Measurements from ENCODE around the gene EFCAB14.
A peak's percentile ranks its signal among the peaks of the same experiment; 100 is the strongest.
"Not testable (repeated sequence)": the region's sequence is repeated elsewhere in the genome, so short reads cannot be mapped to it uniquely, and the experiment has no call there.

Gene EFCAB14

GRCh38 chr1:46686255-46686654, 32.7 kb downstream of the EFCAB14 start:
- no peak for DNase-seq (ENCODE audit: low read depth in 2 of 2)

- no peak for DNase-seq (ENCODE audit: low read depth in 2 of 2)
These were observed 34.2 kb downstream of the EFCAB14 start for GRCh38 chr1:46684670-46685069.

DNA sequence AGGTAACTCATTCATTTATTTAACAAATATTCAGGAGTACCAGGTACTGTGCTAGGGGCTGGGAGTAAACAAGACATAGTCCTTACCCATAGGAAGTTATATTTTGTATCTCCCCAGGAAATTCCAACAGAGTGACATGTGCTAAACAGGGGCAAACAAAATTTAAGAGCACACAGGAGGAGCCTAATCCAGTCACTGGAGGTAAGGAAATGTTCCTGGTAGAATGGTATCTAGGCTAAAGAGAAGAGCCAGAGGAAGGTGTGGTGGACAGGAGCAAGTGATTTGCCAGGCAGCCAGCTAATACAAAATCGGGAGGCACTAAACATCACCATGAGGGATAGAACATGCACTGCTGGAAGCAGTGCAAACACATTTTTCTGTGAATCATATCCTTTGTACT, 36.9 kb downstream of the EFCAB14 start:
- DNase-seq (ENCODE audit: low read depth in 2 of 2): no peak

DNA sequence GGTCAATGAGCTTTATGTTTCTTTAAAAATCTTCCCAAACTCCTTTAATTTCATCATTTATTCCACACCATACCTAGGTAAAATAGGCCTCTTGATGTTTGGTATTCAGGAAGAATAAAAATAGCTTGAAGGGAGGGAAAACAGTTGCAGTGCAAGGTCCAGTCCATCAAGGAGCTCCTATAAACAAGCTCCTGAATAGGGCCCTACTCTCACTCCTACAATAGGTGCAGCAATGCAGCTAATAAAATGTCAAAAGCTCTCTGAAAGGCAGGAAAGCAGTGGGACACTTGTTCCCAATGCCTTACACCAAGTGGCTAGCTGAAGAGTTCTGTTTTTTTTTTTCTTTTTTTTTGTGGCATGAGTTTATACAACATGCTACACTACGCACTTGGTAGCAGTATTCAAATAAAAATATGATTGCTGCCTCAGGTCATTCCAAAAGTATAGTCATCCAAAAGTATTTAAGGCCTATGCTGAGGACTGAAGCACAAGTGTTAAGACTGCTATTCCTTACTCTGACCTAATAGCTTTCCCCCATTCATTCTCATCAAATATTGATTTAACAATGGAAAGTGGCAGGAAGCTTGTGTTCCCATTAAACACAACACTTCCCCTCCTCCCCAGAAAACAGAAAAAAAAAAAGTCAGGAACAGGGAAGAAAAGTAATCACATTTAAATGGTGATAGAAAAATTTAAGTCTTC, 37.4 kb downstream of the EFCAB14 start:
- no peak for DNase-seq (ENCODE audit: low read depth in 2 of 2)

- DNase-seq (ENCODE audit: low read depth in 2 of 2): no peak
These were observed 38.9 kb downstream of the EFCAB14 start for GRCh38 chr1:46679789-46680573.

GRCh38 chr1:46677339-46677738, 41.6 kb downstream of the EFCAB14 start:
- DNase-seq (ENCODE audit: low read depth in 2 of 2): no peak

DNA sequence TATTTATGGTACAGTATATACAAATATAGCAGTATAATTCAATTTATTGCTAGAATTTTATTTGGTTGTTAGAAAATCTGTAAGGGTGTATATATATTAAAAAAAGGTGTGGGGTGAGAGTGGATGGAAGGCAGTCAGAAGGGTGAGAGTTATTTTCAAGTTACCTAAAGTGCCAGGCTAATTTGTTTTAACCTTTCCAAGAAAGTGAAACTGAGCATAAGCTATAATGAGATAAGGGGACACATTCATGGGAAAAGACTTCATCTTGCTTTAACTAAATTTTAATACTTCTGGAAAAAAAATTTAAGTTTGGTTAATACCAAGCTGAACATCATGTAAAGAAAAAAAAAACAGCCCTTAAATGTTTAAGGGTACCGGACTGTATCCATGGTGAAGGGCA, 42.4 kb downstream of the EFCAB14 start:
- DNase-seq (ENCODE audit: low read depth in 2 of 2): no peak

DNA sequence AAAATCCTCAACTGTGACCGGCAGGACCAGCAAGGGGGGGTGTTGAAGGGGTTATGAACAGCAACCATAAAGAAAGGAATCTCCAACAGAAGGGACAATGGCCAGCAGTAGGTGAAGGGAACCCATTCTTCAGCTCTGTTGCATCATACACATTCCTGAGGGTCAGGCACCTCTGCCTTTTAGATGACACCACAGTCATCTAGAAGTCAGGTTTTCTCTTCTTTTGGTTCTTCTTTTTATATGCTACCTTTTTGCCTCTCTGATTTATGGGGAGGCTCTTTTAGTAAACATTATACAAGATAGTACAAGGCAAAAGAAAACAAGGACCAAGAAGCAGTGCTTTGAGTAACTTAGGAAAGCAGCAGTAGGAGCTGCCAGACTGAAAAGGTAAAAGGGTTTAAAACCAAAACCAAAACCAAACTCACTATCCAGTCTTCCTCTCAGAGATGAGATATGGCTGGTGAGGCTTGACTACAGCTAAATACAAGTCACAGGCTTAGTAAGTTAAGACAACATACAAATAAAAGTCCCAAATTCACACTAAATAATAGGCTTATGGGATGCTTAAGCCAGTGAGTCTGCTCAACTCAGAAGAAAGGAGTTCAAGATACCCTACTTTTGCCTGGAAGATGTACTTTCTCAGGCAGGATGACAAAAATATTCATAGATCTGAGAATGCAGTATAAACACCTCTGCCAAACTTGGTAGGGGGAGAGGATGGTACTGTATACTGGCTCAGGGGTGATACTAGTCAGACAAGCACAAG, 43.2 kb downstream of the EFCAB14 start:
- no peak for DNase-seq (ENCODE audit: low read depth in 2 of 2)

- DNase-seq (ENCODE audit: low read depth in 2 of 2): no peak
These were observed 45.1 kb downstream of the EFCAB14 start for GRCh38 chr1:46673749-46674182.

GRCh38 chr1:46672696-46673095, 46.2 kb downstream of the EFCAB14 start:
- DNase-seq (ENCODE audit: low read depth in 2 of 2): no peak

DNA sequence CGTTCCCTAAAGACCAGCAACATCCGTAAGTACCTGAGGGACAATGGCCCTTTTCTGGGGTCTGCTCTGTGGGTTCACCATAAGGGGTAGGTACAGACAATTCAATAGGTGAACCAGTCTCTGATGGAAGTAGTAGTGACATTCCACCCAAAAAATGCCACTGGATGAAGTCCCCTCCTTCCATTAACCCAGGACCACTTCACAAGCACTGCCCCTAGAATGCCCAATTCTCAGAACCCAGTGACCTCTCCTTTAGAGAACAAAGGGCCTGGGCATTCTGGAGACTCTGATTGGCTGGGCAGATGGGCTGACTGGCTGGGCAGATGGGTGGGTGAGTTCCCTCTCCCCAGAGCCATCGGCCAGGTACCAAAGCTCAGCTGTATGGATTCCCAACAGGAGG, 47.4 kb downstream of the EFCAB14 start, which contains the start of gene TEX38:
Gene TEX38 (plus strand): TSS at position 301 of the 400 bp plus-strand sequence. CDS start 81 bp downstream, at position 382.
- DNase-seq (ENCODE audit: low read depth in 2 of 2): no peak

DNA sequence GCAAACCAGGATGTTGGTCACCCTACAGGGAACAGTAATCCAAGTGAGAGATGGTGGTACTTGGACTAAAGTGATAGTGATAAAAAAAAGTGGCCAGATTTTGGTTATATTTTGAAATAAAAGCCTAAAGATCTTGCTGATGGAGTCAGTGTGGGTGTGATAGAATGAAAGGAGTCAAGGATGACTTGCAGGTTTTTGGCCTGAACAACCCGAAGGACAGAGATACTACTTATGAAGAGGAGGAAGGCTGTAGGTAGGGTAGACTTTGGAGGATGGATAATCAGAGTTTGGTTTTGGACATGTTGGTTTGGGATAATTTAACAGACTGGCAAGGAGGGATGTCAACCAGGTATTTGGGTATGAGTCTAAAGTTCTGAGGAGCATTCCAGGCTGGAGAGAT, 48.8 kb downstream of the EFCAB14 start:
- no peak for DNase-seq (ENCODE audit: low read depth in 2 of 2)

- peak; percentile 48 to 62 for DNase-seq (ENCODE audit: low read depth in 2 of 2)
These were observed 50.8 kb downstream of the EFCAB14 start, which contains the start of gene ATPAF1 for GRCh38 chr1:46667782-46668760. Gene ATPAF1, minus strand, starts transcription at chr1:46668364. Its CDS starts 42 bp downstream, at chr1:46668322.

- no peak for DNase-seq (ENCODE audit: low read depth in 2 of 2)
These were observed 52.9 kb downstream of the EFCAB14 start for GRCh38 chr1:46665983-46666382.

- DNase-seq (ENCODE audit: low read depth in 2 of 2): not testable (repeated sequence)
These were observed 56.0 kb downstream of the EFCAB14 start for GRCh38 chr1:46662919-46663318.

- DNase-seq (ENCODE audit: low read depth in 2 of 2): not testable (repeated sequence)
These were observed 58.8 kb downstream of the EFCAB14 start for GRCh38 chr1:46660116-46660515.

DNA sequence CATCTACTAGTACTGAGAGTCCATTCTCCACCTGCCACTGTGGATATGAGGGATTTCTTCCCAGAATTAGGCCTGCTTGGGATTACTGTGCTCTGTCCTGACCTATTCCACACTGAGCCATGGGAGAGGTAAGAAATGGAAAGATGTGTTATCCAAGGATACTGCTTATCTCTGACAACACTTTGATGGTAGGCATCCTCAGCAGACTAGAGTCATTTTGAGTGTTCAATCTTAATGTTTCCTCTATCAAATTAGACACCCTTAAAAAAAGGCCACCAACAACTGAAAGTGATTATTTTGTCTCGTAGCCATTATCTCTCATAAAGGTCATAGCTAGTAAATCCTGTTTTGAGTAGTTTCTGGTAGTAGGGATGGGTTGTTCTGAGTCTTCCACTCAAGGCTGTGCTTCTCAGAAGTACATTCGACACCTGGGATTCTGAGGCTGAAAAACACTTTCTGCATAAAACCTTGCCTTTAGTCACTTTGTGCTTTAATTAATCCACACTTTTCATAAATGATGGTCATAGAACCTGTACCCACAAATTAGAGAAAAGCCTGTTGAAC, 59.5 kb downstream of the EFCAB14 start:
- no peak for DNase-seq (ENCODE audit: low read depth in 2 of 2)

DNA sequence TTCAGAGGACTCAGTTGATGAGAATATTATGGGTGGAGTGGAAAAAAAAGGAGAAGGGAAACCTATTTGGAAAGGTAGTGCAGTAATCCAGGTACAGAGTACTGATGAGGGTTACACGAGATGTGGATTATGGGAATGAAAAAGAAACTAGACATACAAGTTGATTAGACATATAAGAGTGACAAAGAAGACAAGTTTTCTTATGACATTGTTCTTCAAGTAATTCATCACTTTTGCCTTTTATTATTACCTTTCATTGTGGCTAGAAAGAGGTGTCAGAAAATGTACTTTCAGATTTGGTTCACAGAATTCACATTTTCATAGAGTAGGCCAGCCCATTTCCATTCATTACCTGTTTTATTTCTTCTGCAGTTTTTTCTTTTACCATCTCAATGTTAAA, 61.1 kb downstream of the EFCAB14 start:
- no peak for DNase-seq (ENCODE audit: low read depth in 2 of 2)

GRCh38 chr1:46656643-46657042, 62.3 kb downstream of the EFCAB14 start:
- DNase-seq (ENCODE audit: low read depth in 2 of 2): no peak

DNA sequence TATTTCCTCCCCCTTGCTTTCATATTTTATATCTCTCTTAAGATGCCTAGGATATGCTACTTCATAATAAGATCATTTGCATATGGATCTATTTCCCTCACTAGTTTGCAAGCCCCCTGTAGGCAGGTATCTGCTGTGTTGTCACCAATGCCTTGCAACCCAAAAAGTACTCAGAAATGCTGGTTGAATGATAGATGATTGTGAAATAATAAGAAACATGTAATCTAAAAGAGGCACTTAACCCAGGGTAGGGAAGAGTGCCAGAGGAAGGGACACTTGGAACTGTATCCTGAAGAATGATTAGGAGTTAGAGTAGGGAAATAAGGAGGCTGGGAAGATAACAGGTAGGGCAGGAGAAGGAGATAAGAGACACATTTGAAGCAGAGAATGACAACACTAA, 63.1 kb downstream of the EFCAB14 start:
- DNase-seq (ENCODE audit: low read depth in 2 of 2): no peak

GRCh38 chr1:46654698-46655097, 64.2 kb downstream of the EFCAB14 start:
- DNase-seq (ENCODE audit: low read depth in 2 of 2): not testable (repeated sequence)
